ENCODE results near the gene PSMA6. TPM values are rescaled to one million over a fixed set of nuclear protein-coding genes. Genes with fewer than 3 reads are reported as not detected.

The PSMA6 gene
- total and polyA plus RNA-seq, 2 of the 13 experiments (the other 11 are each of a cell fraction or from before 2014, with no cell fraction given) = 525 to 1,109 TPM

DNA sequence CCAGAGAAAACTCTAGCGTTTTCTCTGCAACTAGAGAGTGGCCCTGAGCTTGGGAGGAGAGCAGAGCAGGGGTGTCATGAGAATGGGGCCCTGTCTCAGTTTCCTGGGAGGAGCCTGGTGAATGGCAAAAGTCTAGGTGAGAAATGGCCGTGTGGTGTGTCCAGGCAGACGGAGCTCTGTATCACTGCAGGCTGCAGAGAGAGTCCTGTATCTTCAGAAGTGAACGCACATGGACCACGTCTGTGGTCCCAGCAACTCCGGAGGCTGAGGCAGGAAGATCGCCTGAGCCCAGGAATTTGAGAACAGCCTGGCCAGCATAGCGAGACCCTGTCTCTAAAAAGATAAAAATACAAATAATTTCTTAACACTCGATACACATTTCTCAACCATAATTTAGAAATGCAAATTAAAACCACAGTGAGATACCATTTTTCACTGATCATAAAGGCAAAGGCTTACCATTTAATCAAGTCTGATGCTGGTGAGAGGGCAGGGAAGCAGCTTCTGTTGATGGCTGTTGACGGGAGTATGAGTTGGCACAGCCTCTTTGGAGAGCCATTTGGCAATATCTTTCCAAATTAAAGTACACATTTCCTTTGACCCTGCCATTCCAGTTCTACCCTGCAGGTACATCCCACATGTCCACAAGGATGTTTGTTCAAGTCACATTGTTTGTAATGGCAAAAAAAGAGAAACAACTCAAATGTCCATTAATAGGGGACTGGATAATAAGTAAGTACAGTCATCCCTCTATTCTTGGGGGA, 61.4 kb downstream of the PSMA6 start (continued):
- TF ChIP-seq, protein P1, sequence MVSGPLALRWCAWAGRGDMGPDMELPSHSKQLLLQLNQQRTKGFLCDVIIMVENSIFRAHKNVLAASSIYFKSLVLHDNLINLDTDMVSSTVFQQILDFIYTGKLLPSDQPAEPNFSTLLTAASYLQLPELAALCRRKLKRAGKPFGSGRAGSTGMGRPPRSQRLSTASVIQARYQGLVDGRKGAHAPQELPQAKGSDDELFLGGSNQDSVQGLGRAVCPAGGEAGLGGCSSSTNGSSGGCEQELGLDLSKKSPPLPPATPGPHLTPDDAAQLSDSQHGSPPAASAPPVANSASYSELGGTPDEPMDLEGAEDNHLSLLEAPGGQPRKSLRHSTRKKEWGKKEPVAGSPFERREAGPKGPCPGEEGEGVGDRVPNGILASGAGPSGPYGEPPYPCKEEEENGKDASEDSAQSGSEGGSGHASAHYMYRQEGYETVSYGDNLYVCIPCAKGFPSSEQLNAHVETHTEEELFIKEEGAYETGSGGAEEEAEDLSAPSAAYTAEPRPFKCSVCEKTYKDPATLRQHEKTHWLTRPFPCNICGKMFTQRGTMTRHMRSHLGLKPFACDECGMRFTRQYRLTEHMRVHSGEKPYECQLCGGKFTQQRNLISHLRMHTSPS (CRISPR knock-in tag; IDR thresholded peaks at IDR 0.05; ENCODE audit: low read depth) = peak; percentile 91; the same call in 1 of the 2 replicates
- TF ChIP-seq, protein P2, sequence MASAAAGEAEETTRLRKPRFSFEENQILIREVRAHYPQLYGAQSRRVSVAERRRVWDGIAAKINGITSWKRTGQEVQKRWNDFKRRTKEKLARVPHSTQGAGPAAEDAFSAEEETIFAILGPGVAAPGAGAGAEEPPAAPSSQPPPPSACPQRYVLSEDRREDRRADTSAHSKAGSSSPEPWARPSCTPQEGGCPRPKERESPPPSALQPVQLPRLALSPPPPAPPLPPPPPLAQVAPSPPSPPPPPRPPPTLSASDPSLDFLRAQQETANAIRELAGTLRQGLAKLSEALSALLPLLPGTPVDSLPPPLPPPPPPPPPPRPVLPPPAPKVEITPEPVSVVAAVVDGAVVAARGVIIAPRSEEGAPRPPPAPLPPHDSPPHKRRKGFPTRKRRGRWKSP (CRISPR knock-in tag; IDR thresholded peaks at IDR 0.05) = no peak
- TF ChIP-seq, protein P3, sequence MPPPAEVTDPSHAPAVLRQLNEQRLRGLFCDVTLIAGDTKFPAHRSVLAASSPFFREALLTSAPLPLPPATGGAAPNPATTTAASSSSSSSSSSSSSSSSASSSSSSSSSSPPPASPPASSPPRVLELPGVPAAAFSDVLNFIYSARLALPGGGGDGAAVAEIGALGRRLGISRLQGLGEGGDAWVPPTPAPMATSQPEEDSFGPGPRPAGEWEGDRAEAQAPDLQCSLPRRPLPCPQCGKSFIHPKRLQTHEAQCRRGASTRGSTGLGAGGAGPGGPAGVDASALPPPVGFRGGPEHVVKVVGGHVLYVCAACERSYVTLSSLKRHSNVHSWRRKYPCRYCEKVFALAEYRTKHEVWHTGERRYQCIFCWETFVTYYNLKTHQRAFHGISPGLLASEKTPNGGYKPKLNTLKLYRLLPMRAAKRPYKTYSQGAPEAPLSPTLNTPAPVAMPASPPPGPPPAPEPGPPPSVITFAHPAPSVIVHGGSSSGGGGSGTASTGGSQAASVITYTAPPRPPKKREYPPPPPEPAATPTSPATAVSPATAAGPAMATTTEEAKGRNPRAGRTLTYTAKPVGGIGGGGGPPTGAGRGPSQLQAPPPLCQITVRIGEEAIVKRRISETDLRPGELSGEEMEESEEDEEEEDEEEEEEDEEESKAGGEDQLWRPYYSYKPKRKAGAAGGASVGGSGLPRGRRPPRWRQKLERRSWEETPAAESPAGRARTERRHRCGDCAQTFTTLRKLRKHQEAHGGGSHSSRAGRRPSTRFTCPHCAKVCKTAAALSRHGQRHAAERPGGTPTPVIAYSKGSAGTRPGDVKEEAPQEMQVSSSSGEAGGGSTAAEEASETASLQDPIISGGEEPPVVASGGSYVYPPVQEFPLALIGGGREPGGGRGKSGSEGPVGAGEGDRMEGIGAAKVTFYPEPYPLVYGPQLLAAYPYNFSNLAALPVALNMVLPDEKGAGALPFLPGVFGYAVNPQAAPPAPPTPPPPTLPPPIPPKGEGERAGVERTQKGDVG (CRISPR knock-in tag; IDR thresholded peaks at IDR 0.05; ENCODE audit: borderline replicate concordance) = no peak
- no peak for TF ChIP-seq ZNF703 (CRISPR knock-in tag; IDR thresholded peaks at IDR 0.05; ENCODE audit: borderline replicate concordance)
- TF ChIP-seq FOSL1 (CRISPR knock-in tag; IDR thresholded peaks at IDR 0.05; ENCODE audit: borderline replicate concordance) = no peak
- TF ChIP-seq ZFP41 (CRISPR knock-in tag; IDR thresholded peaks at IDR 0.05; ENCODE audit: borderline replicate concordance) = no peak
- TF ChIP-seq TCF12 (IDR thresholded peaks at IDR 0.05) = no peak
- no peak for TF ChIP-seq TCF12 (CRISPR knock-in tag; IDR thresholded peaks at IDR 0.05)
- TF ChIP-seq SSRP1 (CRISPR knock-in tag; IDR thresholded peaks at IDR 0.05) = no peak
- TF ChIP-seq, protein P4, sequence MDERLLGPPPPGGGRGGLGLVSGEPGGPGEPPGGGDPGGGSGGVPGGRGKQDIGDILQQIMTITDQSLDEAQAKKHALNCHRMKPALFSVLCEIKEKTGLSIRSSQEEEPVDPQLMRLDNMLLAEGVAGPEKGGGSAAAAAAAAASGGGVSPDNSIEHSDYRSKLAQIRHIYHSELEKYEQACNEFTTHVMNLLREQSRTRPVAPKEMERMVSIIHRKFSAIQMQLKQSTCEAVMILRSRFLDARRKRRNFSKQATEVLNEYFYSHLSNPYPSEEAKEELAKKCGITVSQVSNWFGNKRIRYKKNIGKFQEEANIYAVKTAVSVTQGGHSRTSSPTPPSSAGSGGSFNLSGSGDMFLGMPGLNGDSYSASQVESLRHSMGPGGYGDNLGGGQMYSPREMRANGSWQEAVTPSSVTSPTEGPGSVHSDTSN (CRISPR knock-in tag; IDR thresholded peaks at IDR 0.05) = no peak
- TF ChIP-seq MTA3 (CRISPR knock-in tag; IDR thresholded peaks at IDR 0.05) = no peak
- no peak for TF ChIP-seq XRCC5 (optimal IDR thresholded peaks at IDR 0.05; ENCODE audit: low read length)
- TF ChIP-seq SMAD3 (CRISPR knock-in tag; IDR thresholded peaks at IDR 0.05) = no peak
- TF ChIP-seq ZNF121 (CRISPR knock-in tag; IDR thresholded peaks at IDR 0.05) = peak; percentile 96
- no peak for TF ChIP-seq MYNN (CRISPR knock-in tag; IDR thresholded peaks at IDR 0.05; ENCODE audit: low read depth)
- TF ChIP-seq PHF21A (CRISPR knock-in tag; IDR thresholded peaks at IDR 0.05) = peak; percentile 33; the same call in 1 of the 2 replicates
- no peak for TF ChIP-seq RBM22 (optimal IDR thresholded peaks at IDR 0.05; ENCODE audit: low read length)
- TF ChIP-seq ATF1 (CRISPR knock-in tag; IDR thresholded peaks at IDR 0.05) = no peak
- 0 out of 2 replicates have a peak, but pooled peaks have one; percentile 59 for TF ChIP-seq BORCS8-MEF2B (CRISPR knock-in tag; IDR thresholded peaks at IDR 0.05)
- TF ChIP-seq MAFK (conservative IDR thresholded peaks at IDR 0.05 in 1 of 2, IDR thresholded peaks at IDR 0.05 in 1 of 2; ENCODE audit: low read length in 2 of 2) = no peak
- no peak for TF ChIP-seq RBFOX2 (IDR thresholded peaks at IDR 0.05; ENCODE audit: low read depth, low read length)
- no peak for TF ChIP-seq ZKSCAN5 (CRISPR knock-in tag; IDR thresholded peaks at IDR 0.05)
